ENCODE results near the gene ARHGAP23. TPM values are rescaled to one million over a fixed set of nuclear protein-coding genes. Genes with fewer than 3 reads are reported as not detected.

Gene ARHGAP23
- polyA plus RNA-seq, 3 donors from 2014 or later, result not detected

DNA sequence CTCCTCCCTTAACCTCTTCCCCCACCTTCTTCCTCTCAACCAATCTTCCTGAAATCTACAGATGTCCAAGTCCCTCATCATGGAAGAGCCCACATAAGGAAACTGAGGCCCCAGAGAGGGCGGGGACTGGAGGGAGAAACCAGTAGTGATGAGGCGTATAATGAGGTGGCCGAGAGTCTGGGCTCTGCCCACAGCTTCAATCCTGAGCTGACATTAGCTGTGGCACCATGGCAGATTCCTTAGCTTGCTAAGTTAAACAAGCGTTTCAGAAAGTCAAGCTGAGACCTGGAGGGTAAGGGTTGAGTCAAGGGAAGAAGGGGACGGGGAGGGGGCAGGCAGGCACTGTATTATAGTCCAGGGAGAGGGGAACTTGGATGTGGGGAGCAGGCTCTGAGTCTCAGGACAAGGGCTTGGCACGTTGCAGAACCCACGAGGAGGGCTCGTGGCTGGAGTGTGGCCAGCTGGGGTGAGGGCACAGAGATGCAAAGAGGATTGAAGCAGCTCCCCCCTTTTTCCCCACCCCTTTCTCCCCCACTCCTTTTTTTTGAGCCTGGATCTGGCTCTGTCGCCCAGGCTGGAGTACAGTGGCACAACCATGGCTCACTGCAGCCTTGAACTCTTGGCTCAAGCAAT lies 13.3 kb downstream of the ARHGAP23 start:
- DNase-seq, result no peak
- no peak overlapping the region for H3K27ac Mint-ChIP-seq
- no peaks in the 10 kb centered on the region for H3K4me1 Mint-ChIP-seq
- H3K27me3 Mint-ChIP-seq (ENCODE audit: low read depth in 3 of 3), result no peaks in the 10 kb centered on the region
- no peaks in the 10 kb centered on the region for H3K36me3 Mint-ChIP-seq
- no peak overlapping the region for H3K4me3 Mint-ChIP-seq
- no peaks in the 10 kb centered on the region for H3K9me3 Mint-ChIP-seq

DNA sequence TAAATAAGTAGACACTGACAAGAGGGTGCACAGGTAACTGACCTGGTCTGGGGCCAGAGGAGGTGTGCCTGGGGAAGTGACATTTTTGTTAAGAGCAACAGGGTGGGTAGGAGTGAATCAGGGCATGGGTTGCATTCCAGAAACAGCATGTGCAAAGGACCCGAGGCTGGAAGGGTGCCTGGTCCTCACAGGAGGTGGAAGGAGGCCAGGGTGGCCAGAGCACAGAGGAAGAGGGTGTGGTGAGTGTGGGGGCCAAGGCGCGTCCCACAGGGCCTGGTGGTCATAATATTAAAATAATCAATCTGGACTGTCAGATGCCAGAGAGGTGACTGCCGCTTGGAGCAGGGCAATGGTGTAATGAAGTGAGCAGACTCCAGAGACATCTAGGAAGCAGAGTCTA lies 14.3 kb downstream of the ARHGAP23 start:
- H3K36me3 Mint-ChIP-seq, result no peaks in the 10 kb centered on the region
- no peak overlapping the region for H3K4me3 Mint-ChIP-seq
- H3K9me3 Mint-ChIP-seq, result no peaks in the 10 kb centered on the region
- H3K27ac Mint-ChIP-seq, result no peak overlapping the region
- H3K4me1 Mint-ChIP-seq, result no peaks in the 10 kb centered on the region
- H3K27me3 Mint-ChIP-seq (ENCODE audit: low read depth in 3 of 3), result peaks cover 0 to under 1% (median 0%) of the 10 kb centered on the region in 3 donors
- DNase-seq, result no peak

DNA sequence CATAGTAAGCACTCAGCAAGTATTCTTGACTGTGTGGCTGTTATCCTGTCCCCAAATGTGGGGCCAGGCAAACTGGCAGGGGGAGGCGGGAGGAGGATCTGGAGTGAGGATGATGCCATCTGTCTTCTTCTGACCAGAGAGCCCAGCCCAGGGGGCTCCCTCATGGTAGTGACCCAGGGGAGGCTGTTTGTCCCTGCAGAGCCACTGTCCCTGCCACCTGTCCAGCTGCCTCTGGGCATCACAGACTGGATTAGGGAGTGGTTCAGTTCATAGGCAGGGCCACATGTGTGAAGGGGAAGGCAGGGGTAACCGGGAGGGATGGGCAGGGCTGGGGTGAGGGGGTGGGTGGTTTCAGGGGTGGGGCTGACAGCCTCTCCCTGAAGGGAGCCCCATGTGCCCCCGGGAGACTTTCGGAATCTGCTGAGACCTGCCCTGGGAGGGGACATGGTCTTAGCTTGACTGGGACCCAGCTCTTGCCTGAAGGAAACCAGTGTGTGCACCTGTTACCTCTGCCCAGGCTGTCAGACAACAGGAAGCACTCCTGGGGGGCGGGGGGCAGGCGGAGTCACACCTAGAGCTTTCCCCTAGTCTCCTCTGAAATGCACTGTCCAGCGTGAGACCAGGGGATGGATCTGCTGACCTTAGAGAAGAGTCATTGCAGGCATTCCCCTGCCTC lies 15.2 kb downstream of the ARHGAP23 start:
- H3K27ac Mint-ChIP-seq, result no peak overlapping the region
- H3K27me3 Mint-ChIP-seq (ENCODE audit: low read depth in 3 of 3), result peaks cover 0 to 4% (median 1%) of the 10 kb centered on the region in 3 donors
- no peaks in the 10 kb centered on the region for H3K4me1 Mint-ChIP-seq
- H3K4me3 Mint-ChIP-seq, result no peak overlapping the region
- DNase-seq, result no peak
- no peaks in the 10 kb centered on the region for H3K36me3 Mint-ChIP-seq
- no peaks in the 10 kb centered on the region for H3K9me3 Mint-ChIP-seq

DNA sequence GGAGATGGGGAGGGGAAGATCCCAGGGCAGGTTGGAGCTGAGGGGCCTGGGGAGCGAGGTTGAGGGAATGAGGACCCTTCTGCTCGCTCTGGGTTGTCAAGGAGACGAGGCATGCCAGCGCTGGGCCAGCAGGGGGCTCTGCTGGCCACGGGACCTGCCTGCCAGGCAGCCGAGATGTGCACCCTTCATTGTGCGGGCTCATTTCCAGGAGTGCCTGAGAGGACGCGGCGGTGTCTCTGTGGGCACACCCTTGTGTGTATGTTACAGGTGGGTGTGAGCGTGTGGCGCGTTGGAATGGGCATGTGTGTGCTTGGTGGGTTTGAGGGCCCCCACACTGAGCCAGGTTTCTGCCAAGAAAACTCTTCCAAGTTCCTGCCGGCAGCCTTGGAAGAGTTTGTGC lies 15.9 kb downstream of the ARHGAP23 start:
- Mint-ChIP-seq H3K4me1 (no peaks in the 10 kb centered on the region), H3K9me3 (no peaks in the 10 kb centered on the region), H3K36me3 (no peaks in the 10 kb centered on the region), H3K27ac (no peak overlapping the region), H3K27me3 (ENCODE audit: low read depth in 3 of 3) (peaks cover 0 to 4% (median 2%) of the 10 kb centered on the region in 3 donors), H3K4me3 (no peak overlapping the region)
- DNase-seq, result peak; percentile 18 to 26 (median 19)

DNA sequence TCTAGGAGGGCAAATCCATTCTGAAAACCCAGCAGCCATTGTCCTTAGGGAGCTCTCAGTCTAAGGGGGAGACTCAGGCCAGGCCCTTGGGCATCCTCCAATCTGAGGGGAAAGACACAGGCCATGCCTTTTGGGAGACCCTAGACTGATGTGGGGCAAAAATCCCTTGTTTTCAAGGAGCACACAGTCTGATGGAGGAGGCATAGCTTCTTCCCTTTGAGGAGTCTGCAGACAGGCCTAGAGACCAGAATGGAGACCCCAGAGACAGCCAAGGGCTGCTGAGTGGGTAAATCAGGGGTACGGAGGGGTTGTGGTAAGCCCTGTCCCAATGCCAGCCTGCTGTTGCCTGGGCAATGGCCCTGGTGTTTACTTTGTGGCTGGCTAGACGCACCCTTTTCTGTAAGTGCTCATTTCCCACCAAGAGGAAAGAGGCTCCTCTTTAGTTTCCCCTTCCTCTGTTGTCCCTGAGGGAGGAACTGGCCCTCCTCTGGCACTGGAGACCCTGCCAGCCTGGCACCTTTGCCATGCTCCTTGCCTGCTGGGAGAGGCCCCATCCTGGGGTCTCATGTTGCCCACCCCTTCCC lies 19.3 kb downstream of the ARHGAP23 start:
- Mint-ChIP-seq H3K4me3 (no peak overlapping the region), H3K4me1 (peaks cover 0 to 3% of the 10 kb centered on the region in 2 donors), H3K27ac (no peak overlapping the region), H3K9me3 (no peaks in the 10 kb centered on the region), H3K36me3 (no peaks in the 10 kb centered on the region), H3K27me3 (ENCODE audit: low read depth in 3 of 3) (peaks cover 4 to 11% (median 5%) of the 10 kb centered on the region in 3 donors)
- no peak for DNase-seq

DNA sequence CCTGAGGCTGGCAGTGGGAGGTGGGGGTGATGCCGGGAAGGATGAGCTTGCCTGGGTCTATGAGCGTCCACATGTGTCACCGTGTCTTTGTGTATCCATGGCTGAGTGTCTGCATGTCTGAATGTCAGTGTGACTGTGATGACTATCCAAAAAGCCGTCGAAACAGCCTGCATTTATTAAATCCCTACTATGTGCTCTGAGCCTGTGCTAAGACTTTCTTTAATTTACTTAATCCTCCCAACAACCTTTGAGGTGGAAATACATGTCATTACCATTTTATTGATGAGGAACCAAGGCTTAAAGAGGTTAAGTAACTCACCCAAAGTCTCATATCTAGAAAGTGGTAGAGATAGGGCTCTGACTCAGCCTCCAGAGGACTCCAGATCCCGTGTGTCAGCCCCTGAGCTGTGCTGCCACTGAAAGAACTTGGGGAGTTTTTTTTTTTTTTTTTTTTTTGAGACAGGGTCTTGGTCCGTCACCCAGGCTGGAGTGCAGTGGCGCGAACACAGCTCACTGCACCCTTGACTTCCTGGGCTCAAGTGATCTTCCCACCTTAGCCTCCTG lies 20.0 kb downstream of the ARHGAP23 start:
- H3K27me3 Mint-ChIP-seq (ENCODE audit: low read depth in 3 of 3), result peaks cover 8 to 14% (median 9%) of the 10 kb centered on the region in 3 donors
- no peaks in the 10 kb centered on the region for H3K9me3 Mint-ChIP-seq
- no peak overlapping the region for H3K4me3 Mint-ChIP-seq
- no peaks in the 10 kb centered on the region for H3K36me3 Mint-ChIP-seq
- no peak overlapping the region for H3K27ac Mint-ChIP-seq
- no peak for DNase-seq
- H3K4me1 Mint-ChIP-seq, result peaks cover 0 to 9% of the 10 kb centered on the region in 2 donors

DNA sequence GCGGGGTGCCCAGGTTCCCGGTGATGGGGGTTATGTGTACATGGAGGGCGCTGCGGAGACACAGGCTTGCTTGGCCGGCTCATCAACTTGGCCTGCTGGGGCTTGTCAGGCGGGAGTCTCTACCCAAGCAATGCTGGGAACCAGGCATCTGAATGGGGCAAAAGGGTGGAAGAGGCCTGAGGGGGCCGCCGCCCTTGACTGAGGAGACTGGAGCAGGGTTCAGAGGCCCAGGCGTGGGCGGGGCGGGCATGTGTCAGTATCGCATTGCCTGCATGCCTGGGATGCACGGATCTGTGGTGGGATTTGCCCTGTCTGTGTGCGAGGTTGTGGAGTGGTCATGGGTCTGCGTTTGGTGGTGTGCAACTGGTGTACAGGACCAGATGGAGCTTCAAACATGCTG lies 21.1 kb downstream of the ARHGAP23 start:
- Mint-ChIP-seq H3K27ac (no peak overlapping the region), H3K27me3 (ENCODE audit: low read depth in 3 of 3) (peaks cover 8 to 15% (median 10%) of the 10 kb centered on the region in 3 donors)

DNA sequence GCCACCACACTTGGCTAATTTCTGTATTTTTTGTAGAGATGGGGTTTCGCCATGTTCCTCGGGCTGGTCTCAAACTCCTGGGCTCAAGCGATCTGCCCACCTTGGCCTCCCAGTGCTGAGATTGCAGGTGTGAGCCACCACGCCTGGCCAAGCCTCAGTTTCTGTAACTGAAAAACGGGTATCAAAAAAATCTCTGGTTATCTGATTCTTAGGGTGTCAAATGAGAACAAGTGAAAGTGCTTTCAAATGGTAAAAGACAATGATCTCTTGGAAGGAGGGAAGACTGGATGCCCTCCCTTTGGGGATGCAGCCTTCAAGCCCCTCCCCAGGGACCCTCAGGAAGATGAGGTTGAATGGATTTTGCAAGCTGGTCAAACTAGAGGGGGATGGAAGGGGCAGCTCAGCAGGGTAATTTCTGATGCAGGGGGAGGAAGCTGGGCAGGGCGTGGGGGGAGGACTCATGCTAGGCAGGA lies 22.3 kb downstream of the ARHGAP23 start:
- Mint-ChIP-seq H3K36me3 (no peaks in the 10 kb centered on the region), H3K4me1 (peaks cover 6 to 14% of the 10 kb centered on the region in 2 donors), H3K27me3 (ENCODE audit: low read depth in 3 of 3) (peaks cover 10 to 20% (median 10%) of the 10 kb centered on the region in 3 donors), H3K27ac (no peak overlapping the region), H3K4me3 (no peak overlapping the region), H3K9me3 (no peaks in the 10 kb centered on the region)
- no peak for DNase-seq

More for the DNA sequence above, 21.1 kb downstream of the ARHGAP23 start:
- H3K4me3 Mint-ChIP-seq, result no peak overlapping the region
- DNase-seq, result no peak
- peaks cover 0 to 10% of the 10 kb centered on the region in 2 donors for H3K4me1 Mint-ChIP-seq
- no peaks in the 10 kb centered on the region for H3K36me3 Mint-ChIP-seq
- H3K9me3 Mint-ChIP-seq, result no peaks in the 10 kb centered on the region

DNA sequence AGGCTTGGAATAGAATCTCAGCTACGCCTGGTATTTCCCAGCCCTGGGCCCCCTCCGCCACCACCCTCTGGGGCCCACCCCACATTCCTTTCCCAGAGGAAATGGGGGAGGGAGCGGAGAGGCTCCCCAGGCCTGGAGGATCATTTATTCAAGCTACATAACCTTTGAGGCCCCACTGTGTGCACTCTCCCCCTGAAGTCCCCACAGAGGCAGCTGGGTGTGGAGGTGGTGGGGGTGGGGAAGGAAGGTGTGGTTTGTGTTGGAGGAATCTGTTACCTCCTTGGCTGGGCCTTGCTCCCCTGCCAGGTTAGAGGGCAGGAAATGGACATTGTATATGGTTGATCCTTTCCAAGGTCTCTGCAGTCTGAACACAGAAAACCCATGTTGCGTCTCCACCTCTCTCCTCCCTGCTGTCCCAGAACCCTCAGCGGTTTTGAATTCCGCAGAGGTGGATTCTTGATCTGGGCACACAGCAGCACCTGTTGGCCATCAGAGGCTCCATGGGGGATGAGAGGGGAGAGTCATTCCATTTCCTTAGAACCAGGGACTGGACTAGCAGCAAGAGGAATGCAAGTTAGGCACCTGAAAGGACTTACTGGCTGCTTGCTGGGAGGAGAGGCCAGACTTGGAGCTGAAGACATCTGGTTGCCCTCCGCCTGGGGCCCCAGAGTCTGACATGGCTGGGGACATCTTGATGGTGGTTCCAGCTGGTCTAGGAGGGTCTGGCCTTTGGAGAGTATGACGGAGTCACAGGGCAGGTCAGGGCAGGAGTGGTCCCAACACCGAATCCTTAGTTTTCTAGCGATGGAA lies 23.0 kb downstream of the ARHGAP23 start:
- Mint-ChIP-seq H3K4me3 (no peak overlapping the region), H3K36me3 (no peaks in the 10 kb centered on the region)

DNA sequence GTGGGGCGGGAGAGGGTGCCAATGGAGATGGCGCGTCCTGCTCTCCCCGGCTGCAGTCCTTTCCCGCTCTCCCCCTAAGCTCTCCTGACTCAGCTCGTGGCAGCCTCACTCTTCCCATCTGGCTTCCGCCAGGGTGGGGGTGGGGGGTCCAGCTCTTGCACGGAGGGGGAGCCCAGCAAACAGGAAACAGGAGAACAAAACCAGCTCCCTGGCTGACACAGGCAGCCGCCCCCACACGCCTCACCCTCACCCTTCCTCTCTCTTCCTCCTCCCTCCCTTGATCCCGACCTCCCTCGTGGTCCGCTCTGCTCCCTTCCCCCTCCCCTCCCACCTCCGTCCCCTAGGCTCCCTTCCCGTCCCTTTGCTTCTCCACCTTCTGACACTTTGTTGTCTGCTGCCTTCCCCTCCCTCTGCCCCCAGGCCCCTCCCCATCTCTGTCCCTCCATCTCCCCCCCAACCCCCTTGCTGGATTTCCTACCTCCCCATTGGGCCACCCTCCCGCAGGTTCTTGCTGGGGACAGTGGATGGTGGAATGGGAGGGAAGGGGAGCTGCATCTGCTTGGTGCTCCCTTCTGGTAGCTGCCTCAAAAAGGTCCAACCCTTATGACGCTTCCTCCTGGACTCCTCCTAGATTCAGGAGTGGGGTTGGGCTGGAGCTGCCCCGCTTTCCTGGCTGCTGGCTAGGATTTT lies 23.7 kb downstream of the ARHGAP23 start:
- Mint-ChIP-seq H3K4me1 (peaks cover 6 to 14% of the 10 kb centered on the region in 2 donors), H3K36me3 (no peaks in the 10 kb centered on the region), H3K27ac (no peak overlapping the region), H3K4me3 (no peak overlapping the region), H3K27me3 (ENCODE audit: low read depth in 3 of 3) (peaks cover 10 to 20% (median 13%) of the 10 kb centered on the region in 3 donors), H3K9me3 (no peaks in the 10 kb centered on the region)
- no peak for DNase-seq

More for the DNA sequence above, 23.0 kb downstream of the ARHGAP23 start:
- H3K27me3 Mint-ChIP-seq (ENCODE audit: low read depth in 3 of 3), result peaks cover 10 to 20% (median 10%) of the 10 kb centered on the region in 3 donors
- no peak overlapping the region for H3K27ac Mint-ChIP-seq
- H3K9me3 Mint-ChIP-seq, result no peaks in the 10 kb centered on the region
- no peak for DNase-seq
- H3K4me1 Mint-ChIP-seq, result peaks cover 6 to 14% of the 10 kb centered on the region in 2 donors

DNA sequence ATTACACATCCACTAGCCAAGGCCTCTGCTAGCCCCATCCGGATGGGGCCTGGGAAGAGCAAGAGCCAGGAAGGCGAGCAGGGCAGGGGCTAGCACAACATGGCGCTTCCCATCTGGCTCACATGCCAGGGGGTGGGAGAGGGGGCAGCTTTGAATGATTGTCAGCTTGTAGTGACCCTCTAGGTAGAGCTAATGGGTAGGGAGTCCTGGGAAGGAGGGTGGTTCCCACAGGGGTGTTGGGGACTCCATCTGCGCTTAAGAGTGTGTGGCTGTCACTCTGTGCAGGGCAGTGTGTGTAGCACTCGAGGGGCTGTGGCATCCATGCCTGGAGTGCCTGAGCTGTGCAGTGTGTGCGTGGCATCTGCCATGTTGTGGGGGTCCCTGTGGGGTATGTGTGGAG lies 24.5 kb downstream of the ARHGAP23 start:
- no peaks in the 10 kb centered on the region for H3K36me3 Mint-ChIP-seq
- H3K4me1 Mint-ChIP-seq, result peaks cover 6 to 14% of the 10 kb centered on the region in 2 donors
- no peak for DNase-seq
- no peaks in the 10 kb centered on the region for H3K9me3 Mint-ChIP-seq
- peaks cover 9 to 22% (median 13%) of the 10 kb centered on the region in 3 donors for H3K27me3 Mint-ChIP-seq (ENCODE audit: low read depth in 3 of 3)
- H3K4me3 Mint-ChIP-seq, result peak overlapping the region in 4 of 5 donors; percentile 55 to 79 (median 74)
- no peak overlapping the region for H3K27ac Mint-ChIP-seq

DNA sequence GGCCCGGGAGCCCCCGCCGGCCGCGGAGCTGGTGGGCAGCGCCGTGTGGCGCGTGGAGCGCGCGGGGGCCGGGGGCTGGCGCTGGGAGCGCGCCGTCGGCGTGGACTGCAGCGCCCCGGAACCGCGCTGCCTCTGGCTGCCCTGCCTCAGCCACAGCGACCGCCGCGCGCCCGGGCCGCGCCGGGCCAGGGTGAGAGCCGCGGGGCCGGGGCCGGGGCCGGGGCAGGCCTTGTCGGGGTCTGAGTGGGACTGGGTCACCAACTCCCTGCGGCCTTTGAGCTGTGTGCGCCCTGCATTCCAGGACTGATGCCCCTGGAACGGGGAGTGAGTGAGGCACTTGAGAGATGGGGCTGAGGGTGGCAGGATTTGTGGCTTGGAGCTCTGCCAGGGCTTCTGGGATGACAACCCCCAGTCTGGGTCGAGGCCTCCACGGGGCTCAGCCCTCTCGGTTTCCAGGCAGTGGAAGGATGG lies 25.7 kb downstream of the ARHGAP23 start:
- H3K4me3 Mint-ChIP-seq, result no peak overlapping the region
- H3K27ac Mint-ChIP-seq, result no peak overlapping the region
- peaks cover 6 to 14% of the 10 kb centered on the region in 2 donors for H3K4me1 Mint-ChIP-seq
- H3K36me3 Mint-ChIP-seq, result no peaks in the 10 kb centered on the region
- no peaks in the 10 kb centered on the region for H3K9me3 Mint-ChIP-seq
- no peak for DNase-seq
- peaks cover 9 to 18% (median 13%) of the 10 kb centered on the region in 3 donors for H3K27me3 Mint-ChIP-seq (ENCODE audit: low read depth in 3 of 3)

DNA sequence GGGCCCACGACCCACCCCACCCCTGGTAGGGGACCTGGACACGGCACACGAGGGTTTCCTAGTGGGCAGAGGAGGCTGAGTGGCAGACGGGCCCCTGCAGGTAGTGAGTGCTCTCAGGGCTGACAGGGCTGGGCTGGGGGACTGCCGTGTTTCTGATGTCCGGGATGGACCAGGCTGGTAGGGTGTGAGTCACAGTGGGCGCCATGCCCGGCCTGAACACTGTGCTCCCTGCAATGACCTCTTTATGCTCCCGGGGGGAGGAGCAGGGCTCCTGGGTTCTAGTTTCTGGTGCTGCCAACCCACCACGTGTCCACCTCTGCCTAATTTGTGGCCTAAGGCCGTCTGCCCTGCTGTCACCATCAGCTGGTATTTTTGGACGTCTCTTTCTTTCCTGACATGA lies 26.3 kb downstream of the ARHGAP23 start:
- H3K27ac Mint-ChIP-seq, result no peak overlapping the region
- H3K27me3 Mint-ChIP-seq (ENCODE audit: low read depth in 3 of 3), result peaks cover 8 to 18% (median 13%) of the 10 kb centered on the region in 3 donors

More for the DNA sequence above, 26.3 kb downstream of the ARHGAP23 start:
- H3K36me3 Mint-ChIP-seq, result no peaks in the 10 kb centered on the region
- H3K4me1 Mint-ChIP-seq, result peaks cover 6 to 14% of the 10 kb centered on the region in 2 donors
- H3K4me3 Mint-ChIP-seq, result peak overlapping the region in 4 of 5 donors; percentile 2 to 58 (median 32)
- H3K9me3 Mint-ChIP-seq, result no peaks in the 10 kb centered on the region
- DNase-seq, result no peak
